ENCODE data around the gene ACADS. TPM values are rescaled to one million over a fixed set of nuclear protein-coding genes. Genes with fewer than 3 reads are reported as not detected.

The ACADS gene
- total RNA-seq, 1 experiment from 2014 or later, result 11.0 TPM

DNA sequence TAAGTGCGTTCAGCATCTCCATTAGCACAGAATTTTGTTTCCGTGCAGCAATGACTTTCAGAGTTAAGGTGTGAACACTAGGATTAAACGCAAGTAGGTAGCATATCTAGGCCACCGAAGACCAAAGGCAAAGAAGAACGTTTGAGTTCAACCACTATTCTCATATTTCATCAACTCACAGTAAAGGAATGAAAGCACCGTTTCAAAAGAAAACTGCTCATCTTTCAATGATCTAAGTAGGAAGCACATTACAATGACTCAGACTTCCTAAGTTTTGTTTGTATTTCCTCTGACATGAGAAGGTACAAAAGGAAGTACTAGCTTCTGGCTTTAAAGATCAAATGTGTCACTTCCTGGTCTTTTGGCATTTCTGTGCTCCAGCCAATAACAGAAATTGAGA, 57.6 kb downstream of the ACADS start (continued):
- TF ChIP-seq, protein P1, sequence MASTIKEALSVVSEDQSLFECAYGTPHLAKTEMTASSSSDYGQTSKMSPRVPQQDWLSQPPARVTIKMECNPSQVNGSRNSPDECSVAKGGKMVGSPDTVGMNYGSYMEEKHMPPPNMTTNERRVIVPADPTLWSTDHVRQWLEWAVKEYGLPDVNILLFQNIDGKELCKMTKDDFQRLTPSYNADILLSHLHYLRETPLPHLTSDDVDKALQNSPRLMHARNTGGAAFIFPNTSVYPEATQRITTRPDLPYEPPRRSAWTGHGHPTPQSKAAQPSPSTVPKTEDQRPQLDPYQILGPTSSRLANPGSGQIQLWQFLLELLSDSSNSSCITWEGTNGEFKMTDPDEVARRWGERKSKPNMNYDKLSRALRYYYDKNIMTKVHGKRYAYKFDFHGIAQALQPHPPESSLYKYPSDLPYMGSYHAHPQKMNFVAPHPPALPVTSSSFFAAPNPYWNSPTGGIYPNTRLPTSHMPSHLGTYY (CRISPR knock-in tag; IDR thresholded peaks at IDR 0.05), result no peak

- Mint-ChIP-seq H3K9me3 (no peaks in the 10 kb centered on the region), H3K36me3 (peaks cover 10% of the 10 kb centered on the region), H3K27ac (0 out of 2 replicates have a peak overlapping the region, but pooled peaks have one; percentile 54), H3K27me3 (ENCODE audit: low read depth) (no peaks in the 10 kb centered on the region), H3K4me1 (no peaks in the 10 kb centered on the region), H3K4me3 (no peak overlapping the region)
- POLR2A ChIA-PET, result no interaction called here
- DNase-seq (ENCODE audit: low spot score) (no peak), ATAC-seq (no peak)
- CTCF ChIA-PET, result interaction anchor here (0.7 to 1.4 kb wide), 2 partner anchors 220 to 557 kb away, joined by 3 read pairs; no protein-coding TSS in a partner anchor
- TF ChIP-seq RELA (CRISPR knock-in tag; IDR thresholded peaks at IDR 0.05; ENCODE audit: borderline replicate concordance) (no peak), FOXP1 (CRISPR knock-in tag; IDR thresholded peaks at IDR 0.05; ENCODE audit: borderline replicate concordance) (no peak), ELF4 (CRISPR knock-in tag; IDR thresholded peaks at IDR 0.05; ENCODE audit: low read depth) (no peak), NR3C1 (CRISPR knock-in tag; conservative IDR thresholded peaks at IDR 0.05; ENCODE audit: low read depth) (no peak), JUN (CRISPR knock-in tag; IDR thresholded peaks at IDR 0.05) (no peak), E2F1 (CRISPR knock-in tag; IDR thresholded peaks at IDR 0.05) (no peak), HMGA2 (CRISPR knock-in tag; IDR thresholded peaks at IDR 0.05) (no peak), ETV6 (CRISPR knock-in tag; IDR thresholded peaks at IDR 0.05) (no peak), NFE2L1 (CRISPR knock-in tag; IDR thresholded peaks at IDR 0.05) (no peak), ZNF532 (CRISPR knock-in tag; IDR thresholded peaks at IDR 0.05; ENCODE audit: borderline replicate concordance) (no peak), ZNF317 (CRISPR knock-in tag; IDR thresholded peaks at IDR 0.05; ENCODE audit: borderline replicate concordance, low read depth) (no peak), ESRRA (CRISPR knock-in tag; IDR thresholded peaks at IDR 0.05; ENCODE audit: borderline replicate concordance) (no peak), ZNF263 (CRISPR knock-in tag; IDR thresholded peaks at IDR 0.05; ENCODE audit: low read depth) (no peak), ARID4B (CRISPR knock-in tag; IDR thresholded peaks at IDR 0.05; ENCODE audit: borderline replicate concordance) (no peak)
- TF ChIP-seq, protein P1 (CRISPR knock-in tag; IDR thresholded peaks at IDR 0.05), result no peak
- TF ChIP-seq, protein P2, sequence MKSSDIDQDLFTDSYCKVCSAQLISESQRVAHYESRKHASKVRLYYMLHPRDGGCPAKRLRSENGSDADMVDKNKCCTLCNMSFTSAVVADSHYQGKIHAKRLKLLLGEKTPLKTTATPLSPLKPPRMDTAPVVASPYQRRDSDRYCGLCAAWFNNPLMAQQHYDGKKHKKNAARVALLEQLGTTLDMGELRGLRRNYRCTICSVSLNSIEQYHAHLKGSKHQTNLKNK (CRISPR knock-in tag; IDR thresholded peaks at IDR 0.05), result no peak
- TF ChIP-seq, protein P3, sequence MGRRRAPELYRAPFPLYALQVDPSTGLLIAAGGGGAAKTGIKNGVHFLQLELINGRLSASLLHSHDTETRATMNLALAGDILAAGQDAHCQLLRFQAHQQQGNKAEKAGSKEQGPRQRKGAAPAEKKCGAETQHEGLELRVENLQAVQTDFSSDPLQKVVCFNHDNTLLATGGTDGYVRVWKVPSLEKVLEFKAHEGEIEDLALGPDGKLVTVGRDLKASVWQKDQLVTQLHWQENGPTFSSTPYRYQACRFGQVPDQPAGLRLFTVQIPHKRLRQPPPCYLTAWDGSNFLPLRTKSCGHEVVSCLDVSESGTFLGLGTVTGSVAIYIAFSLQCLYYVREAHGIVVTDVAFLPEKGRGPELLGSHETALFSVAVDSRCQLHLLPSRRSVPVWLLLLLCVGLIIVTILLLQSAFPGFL (CRISPR knock-in tag; IDR thresholded peaks at IDR 0.05; ENCODE audit: borderline replicate concordance), result no peak
Measured at GRCh38 chr12:120784804-120785203, 59.2 kb downstream of the ACADS start.

All from WTC11 (cell line).